ENCODE results near the gene CPTP.
A peak's percentile ranks its signal among the peaks of the same experiment; 100 is the strongest.
"Not testable (repeated sequence)": the region's sequence is repeated elsewhere in the genome, so short reads cannot be mapped to it uniquely, and the experiment has no call there.

CPTP gene

GRCh38 chr1:1365875-1366698 is 41.5 kb downstream of the CPTP start:
- no peak for DNase-seq (ENCODE audit: low spot score)

- no peak for DNase-seq (ENCODE audit: low spot score)
These were observed 42.1 kb downstream of the CPTP start for GRCh38 chr1:1366699-1367066.

- no peak for DNase-seq (ENCODE audit: low spot score)
These were observed 42.7 kb downstream of the CPTP start for GRCh38 chr1:1367315-1367714.

GRCh38 chr1:1370094-1370493 is 45.5 kb downstream of the CPTP start:
- DNase-seq (ENCODE audit: low spot score): not testable (repeated sequence)

GRCh38 chr1:1370771-1371300 is 46.2 kb downstream of the CPTP start:
- no peak for DNase-seq (ENCODE audit: low spot score)

- peak; percentile 27 for DNase-seq (ENCODE audit: low spot score)
These were observed 46.8 kb downstream of the CPTP start for GRCh38 chr1:1371364-1371745.

GRCh38 chr1:1371746-1372711 is 47.4 kb downstream of the CPTP start:
- DNase-seq (ENCODE audit: low spot score): peak; percentile 75

GRCh38 chr1:1373051-1373814 is 48.6 kb downstream of the CPTP start:
- DNase-seq (ENCODE audit: low spot score): no peak

- no peak for DNase-seq (ENCODE audit: low spot score)
These were observed 49.4 kb downstream of the CPTP start for GRCh38 chr1:1373815-1374588.

GRCh38 chr1:1374589-1374928 is 50.0 kb downstream of the CPTP start:
- no peak for DNase-seq (ENCODE audit: low spot score)

GRCh38 chr1:1374929-1375662 is 50.5 kb downstream of the CPTP start, which contains the start of gene AURKAIP1:
TSS of gene AURKAIP1 (minus strand) at chr1:1375207. CDS start at chr1:1374756, 451 bp downstream.
- peak; percentile 99 for DNase-seq (ENCODE audit: low spot score)

GRCh38 chr1:1376551-1377226 is 52.1 kb downstream of the CPTP start:
- DNase-seq (ENCODE audit: low spot score): no peak

- no peak for DNase-seq (ENCODE audit: low spot score)
These were observed 53.1 kb downstream of the CPTP start for GRCh38 chr1:1377540-1378205.
